ENCODE measurements around the gene NLRP9. TPM values are rescaled to one million over a fixed set of nuclear protein-coding genes. Genes with fewer than 3 reads are reported as not detected.

NLRP9 gene
- polyA plus RNA-seq, 1 experiment, result not detected

DNA sequence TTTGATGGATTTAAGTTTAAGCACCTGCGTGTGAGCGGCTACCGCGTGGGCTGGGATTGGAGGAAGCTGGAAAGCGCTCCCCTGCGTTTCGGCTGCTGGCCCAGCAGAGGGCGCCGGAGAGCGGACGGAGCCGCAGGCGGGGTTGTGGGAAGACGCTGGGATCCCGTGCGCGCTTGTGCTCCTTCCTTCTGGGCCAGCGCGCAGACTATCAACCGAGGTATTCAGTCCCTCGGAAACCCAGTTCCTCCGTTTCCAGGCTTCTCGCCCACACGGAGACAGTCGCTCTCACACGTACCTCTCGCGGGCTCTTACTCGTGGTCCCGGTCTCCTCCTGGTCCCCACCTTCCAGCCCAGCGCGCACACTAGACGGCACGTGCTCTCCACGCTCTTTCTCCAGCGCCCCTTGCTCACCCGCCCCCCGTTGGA is 34.4 kb downstream of the NLRP9 start:
- no peak overlapping the region for H3K27ac ChIP-seq (ENCODE audit: low read depth, low read length)
- no peak overlapping the region for H3K4me3 ChIP-seq (ENCODE audit: low read depth, low read length)
- TF ChIP-seq, protein P1, sequence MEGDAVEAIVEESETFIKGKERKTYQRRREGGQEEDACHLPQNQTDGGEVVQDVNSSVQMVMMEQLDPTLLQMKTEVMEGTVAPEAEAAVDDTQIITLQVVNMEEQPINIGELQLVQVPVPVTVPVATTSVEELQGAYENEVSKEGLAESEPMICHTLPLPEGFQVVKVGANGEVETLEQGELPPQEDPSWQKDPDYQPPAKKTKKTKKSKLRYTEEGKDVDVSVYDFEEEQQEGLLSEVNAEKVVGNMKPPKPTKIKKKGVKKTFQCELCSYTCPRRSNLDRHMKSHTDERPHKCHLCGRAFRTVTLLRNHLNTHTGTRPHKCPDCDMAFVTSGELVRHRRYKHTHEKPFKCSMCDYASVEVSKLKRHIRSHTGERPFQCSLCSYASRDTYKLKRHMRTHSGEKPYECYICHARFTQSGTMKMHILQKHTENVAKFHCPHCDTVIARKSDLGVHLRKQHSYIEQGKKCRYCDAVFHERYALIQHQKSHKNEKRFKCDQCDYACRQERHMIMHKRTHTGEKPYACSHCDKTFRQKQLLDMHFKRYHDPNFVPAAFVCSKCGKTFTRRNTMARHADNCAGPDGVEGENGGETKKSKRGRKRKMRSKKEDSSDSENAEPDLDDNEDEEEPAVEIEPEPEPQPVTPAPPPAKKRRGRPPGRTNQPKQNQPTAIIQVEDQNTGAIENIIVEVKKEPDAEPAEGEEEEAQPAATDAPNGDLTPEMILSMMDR (IDR thresholded peaks at IDR 0.05; ENCODE audit: low read depth, low read length), result peak; percentile 52
- ChIA-PET CTCF (interaction anchor here (1.1 to 1.3 kb wide), 2 partner anchors 14 to 646 kb away, joined by 3 to 8 read pairs; no protein-coding TSS in a partner anchor), POLR2A (no interaction called here)
- H3K27me3 ChIP-seq (ENCODE audit: control insufficient read depth, insufficient read depth, low read length), result no peaks in the 10 kb centered on the region
- no peak for DNase-seq (ENCODE audit: low read depth, low spot score)
- H3K9me3 ChIP-seq (ENCODE audit: control insufficient read depth, insufficient read depth, low read length), result peaks cover 21% of the 10 kb centered on the region

DNA sequence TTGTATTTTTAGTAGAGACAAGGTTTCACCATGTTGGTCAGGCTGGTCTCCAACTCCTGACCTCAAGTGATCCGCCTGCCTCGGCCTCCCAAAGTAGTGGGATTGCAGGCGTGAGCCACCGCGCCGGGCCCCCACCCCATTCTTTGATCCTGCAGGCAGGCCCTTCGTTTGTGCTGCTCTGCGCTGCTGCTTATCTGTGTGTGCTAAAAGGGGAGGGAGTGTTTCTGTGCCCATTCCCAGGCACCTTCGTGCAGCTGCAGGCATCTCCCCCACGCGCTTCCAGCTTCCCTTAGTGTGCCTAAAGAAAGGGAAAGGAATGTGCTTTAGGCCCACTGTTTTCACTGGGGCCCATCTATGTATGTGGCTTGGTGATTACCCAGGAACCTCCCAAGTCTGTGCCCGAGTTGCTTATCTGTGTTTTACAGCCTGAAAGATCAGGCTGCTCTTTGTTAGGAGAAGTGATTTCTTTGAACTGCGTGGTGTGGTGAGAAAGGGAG is 36.0 kb downstream of the NLRP9 start:
- TF ChIP-seq, protein P1 (IDR thresholded peaks at IDR 0.05; ENCODE audit: low read depth, low read length), result no peak
- DNase-seq (ENCODE audit: low read depth, low spot score), result no peak
- Histone ChIP-seq H3K27me3 (ENCODE audit: control insufficient read depth, insufficient read depth, low read length) (no peaks in the 10 kb centered on the region), H3K4me3 (ENCODE audit: low read depth, low read length) (no peak overlapping the region), H3K27ac (ENCODE audit: low read depth, low read length) (no peak overlapping the region), H3K9me3 (ENCODE audit: control insufficient read depth, insufficient read depth, low read length) (peaks cover 21% of the 10 kb centered on the region)
- POLR2A ChIA-PET, result no interaction called here
- CTCF ChIA-PET, result no interaction called here

DNA sequence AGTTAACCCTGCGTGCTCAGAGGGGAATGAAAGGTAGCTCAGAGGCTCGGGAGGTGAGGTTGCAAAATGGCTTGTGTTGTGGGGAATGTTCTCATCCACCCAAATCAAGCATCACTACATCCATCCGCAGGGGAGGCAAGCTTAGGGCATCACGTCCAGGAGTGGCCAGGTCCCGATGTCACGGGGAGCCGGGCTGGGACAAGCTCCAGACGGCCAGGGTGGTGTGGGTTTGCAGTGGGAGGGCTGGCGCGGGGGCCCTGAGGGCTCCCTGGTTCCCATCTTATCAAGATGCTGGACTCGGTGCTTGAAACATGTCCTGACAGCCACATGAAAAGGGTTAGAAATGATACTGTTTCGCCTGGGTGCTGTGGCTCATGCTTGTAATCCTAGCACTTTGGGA is 37.4 kb downstream of the NLRP9 start:
- Histone ChIP-seq H3K27ac (ENCODE audit: low read depth, low read length) (no peak overlapping the region), H3K9me3 (ENCODE audit: control insufficient read depth, insufficient read depth, low read length) (peaks cover 21% of the 10 kb centered on the region), H3K4me3 (ENCODE audit: low read depth, low read length) (no peak overlapping the region), H3K27me3 (ENCODE audit: control insufficient read depth, insufficient read depth, low read length) (no peaks in the 10 kb centered on the region)
- TF ChIP-seq, protein P1 (IDR thresholded peaks at IDR 0.05; ENCODE audit: low read depth, low read length), result no peak
- ChIA-PET CTCF (no interaction called here), POLR2A (no interaction called here)
- DNase-seq (ENCODE audit: low read depth, low spot score), result no peak

DNA sequence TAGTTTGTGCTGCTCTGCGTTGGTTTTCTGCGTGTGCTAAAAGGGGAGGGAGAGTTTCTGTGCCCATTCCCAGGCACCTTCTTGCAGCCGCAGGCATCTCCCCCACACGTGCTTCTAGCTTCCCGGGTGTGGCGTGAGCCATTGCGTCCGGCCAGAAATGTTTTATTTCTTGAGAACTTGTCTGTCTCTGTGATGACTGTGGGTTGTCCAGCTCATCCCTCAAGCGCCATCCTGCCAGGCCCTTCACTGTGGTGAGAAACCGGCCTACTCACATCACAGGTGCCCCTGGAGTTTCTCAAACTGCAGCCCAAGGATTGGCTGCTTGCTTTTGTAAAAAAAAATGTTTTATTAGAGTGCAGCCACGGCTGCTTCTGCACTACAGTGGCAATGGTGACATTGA is 39.0 kb downstream of the NLRP9 start:
- no peak overlapping the region for H3K4me3 ChIP-seq (ENCODE audit: low read depth, low read length)
- TF ChIP-seq, protein P1 (IDR thresholded peaks at IDR 0.05; ENCODE audit: low read depth, low read length), result no peak
- no peak overlapping the region for H3K27ac ChIP-seq (ENCODE audit: low read depth, low read length)
- POLR2A ChIA-PET, result no interaction called here
- DNase-seq (ENCODE audit: low read depth, low spot score), result no peak
- no peaks in the 10 kb centered on the region for H3K27me3 ChIP-seq (ENCODE audit: control insufficient read depth, insufficient read depth, low read length)
- CTCF ChIA-PET, result no interaction called here
- peaks cover 14% of the 10 kb centered on the region for H3K9me3 ChIP-seq (ENCODE audit: control insufficient read depth, insufficient read depth, low read length)

DNA sequence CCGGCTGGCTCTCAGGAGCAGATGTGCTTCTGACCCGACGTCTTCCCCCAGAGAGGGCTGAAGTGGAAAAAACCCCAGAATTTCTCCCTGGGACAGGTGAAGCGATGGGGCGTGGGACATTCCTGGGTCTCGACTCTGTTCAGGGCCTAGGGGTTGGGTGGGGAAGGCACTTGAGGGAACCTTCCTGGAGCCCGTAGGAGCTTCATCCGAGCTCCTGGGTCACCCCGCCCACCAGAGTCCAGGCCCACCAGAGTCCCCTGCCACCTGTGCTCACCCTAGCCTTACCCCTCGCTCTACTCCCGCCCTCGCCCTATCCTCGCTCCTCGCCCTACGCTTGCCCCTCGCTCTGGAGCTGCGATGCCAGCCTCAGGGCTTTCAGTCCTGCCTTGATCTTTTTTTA is 39.9 kb downstream of the NLRP9 start:
- ChIA-PET CTCF (no interaction called here), POLR2A (interaction anchor here (0.6 kb wide), 1 partner anchor 93 kb away, joined by 3 read pairs; no protein-coding TSS in a partner anchor)
- no peak overlapping the region for H3K27ac ChIP-seq (ENCODE audit: low read depth, low read length)
- no peaks in the 10 kb centered on the region for H3K27me3 ChIP-seq (ENCODE audit: control insufficient read depth, insufficient read depth, low read length)
- no peak for DNase-seq (ENCODE audit: low read depth, low spot score)
- TF ChIP-seq, protein P1 (IDR thresholded peaks at IDR 0.05; ENCODE audit: low read depth, low read length), result no peak
- H3K4me3 ChIP-seq (ENCODE audit: low read depth, low read length), result no peak overlapping the region
- H3K9me3 ChIP-seq (ENCODE audit: control insufficient read depth, insufficient read depth, low read length), result peaks cover 4% of the 10 kb centered on the region; the same call in 1 of the 2 replicates
